Lung (tissue), 12 donors: Measurements from ENCODE around the gene ITGAV. TPM values are rescaled to one million over a fixed set of nuclear protein-coding genes. Genes with fewer than 3 reads are reported as not detected.

Source experiments
- ATAC-seq: fragments of 200-7000 bp; cut with Tn5 transposase; one replicate; pipeline ENCODE4 v1.9.1; 2020; ENCODE audit warnings: moderate number of reproducible peaks; ENCODE audit not compliant: insufficient read depth, low FRiP score
- DNase-seq, 3 donors: peaks; one replicate each; pipeline ENCODE4 v3.0.0-alpha.2; 2013 to 2017
- H3K27ac ChIP-seq, 2 donors: one replicate each; pipeline ENCODE4 v1.5.1; 2013; ENCODE audit warnings: mild to moderate bottlenecking in 2 of 2, moderate library complexity in 2 of 2, control low read depth in 1 of 2, inconsistent platforms in 1 of 2, low read depth in 1 of 2, low read length in 1 of 2
- H3K27me3 ChIP-seq, 3 donors: one replicate each; pipeline ENCODE4 v1.5.1; 2013; ENCODE audit warnings: low read length in 2 of 3; ENCODE audit not compliant: control insufficient read depth in 3 of 3, insufficient read depth in 3 of 3
- H3K36me3 ChIP-seq, 4 donors: one replicate each; pipeline ENCODE4 v1.5.1; 2013; ENCODE audit warnings: low read length in 4 of 4, mild to moderate bottlenecking in 1 of 4, moderate library complexity in 1 of 4; ENCODE audit not compliant: control insufficient read depth in 4 of 4, insufficient read depth in 4 of 4
- H3K4me1 ChIP-seq, 5 donors: one replicate each; pipeline ENCODE4 v1.5.1; 2013; ENCODE audit warnings: low read length in 5 of 5, mild to moderate bottlenecking in 2 of 5, moderate library complexity in 1 of 5; ENCODE audit not compliant: control insufficient read depth in 5 of 5, insufficient read depth in 5 of 5
- H3K4me3 ChIP-seq: one replicate; pipeline ENCODE4 v1.5.1; 2013; ENCODE audit warnings: mild to moderate bottlenecking, control low read depth, moderate library complexity
- H3K9ac ChIP-seq, 2 donors: one replicate each; pipeline ENCODE4 v1.5.1; 2013; ENCODE audit warnings: low read length in 2 of 2, control low read depth in 1 of 2; ENCODE audit not compliant: insufficient read depth in 1 of 2
- H3K9me3 ChIP-seq, 4 donors: one replicate each; pipeline ENCODE4 v1.5.1; 2013; ENCODE audit warnings: low read length in 3 of 4, mild to moderate bottlenecking in 1 of 4, moderate library complexity in 1 of 4; ENCODE audit not compliant: control insufficient read depth in 4 of 4, insufficient read depth in 3 of 4
- WGBS, 2 donors: extraction: QIAGEN DNeasy Blood & Tissue Kit; methylation state at CpG; one replicate each; pipeline ENCODE4 v1.1.7; 2013; 5-methylcytosine and 5-hydroxymethylcytosine counted together
- polyA plus RNA-seq, 2 donors: library from polyadenylated mRNA; stranded (reverse); fragments of 200-250 nt; gene quantifications; one replicate each; pipeline ENCODE4 v1.2.1, GENCODE V29; 2013
- total RNA-seq, 2 donors: library from RNA; depleted of rRNA in 1 of 2; stranded (reverse); fragments of >200 nt in 1 of 2; gene quantifications; one replicate each; pipeline ENCODE4 v1.2.1, GENCODE V29; 2014 to 2021
- TF ChIP-seq, protein P1 (sequence below): IDR thresholded peaks from 2 replicates; pipeline ENCODE4 v1.5.1; 2012; ENCODE audit warnings: mild to moderate bottlenecking; ENCODE audit errors: control extremely low read depth, extremely low read depth
- donor health status: control.
- donor health status: control.
- donor health status: Bipolar disorder and iron deficiency.
- donor health status: healthy.
- donor health status: DM: yes; HTN: yes; CAD: no.

The ITGAV gene
- total and polyA plus RNA-seq, 4 donors, result 10.1 to 91.8 (median 43.8) TPM

DNA sequence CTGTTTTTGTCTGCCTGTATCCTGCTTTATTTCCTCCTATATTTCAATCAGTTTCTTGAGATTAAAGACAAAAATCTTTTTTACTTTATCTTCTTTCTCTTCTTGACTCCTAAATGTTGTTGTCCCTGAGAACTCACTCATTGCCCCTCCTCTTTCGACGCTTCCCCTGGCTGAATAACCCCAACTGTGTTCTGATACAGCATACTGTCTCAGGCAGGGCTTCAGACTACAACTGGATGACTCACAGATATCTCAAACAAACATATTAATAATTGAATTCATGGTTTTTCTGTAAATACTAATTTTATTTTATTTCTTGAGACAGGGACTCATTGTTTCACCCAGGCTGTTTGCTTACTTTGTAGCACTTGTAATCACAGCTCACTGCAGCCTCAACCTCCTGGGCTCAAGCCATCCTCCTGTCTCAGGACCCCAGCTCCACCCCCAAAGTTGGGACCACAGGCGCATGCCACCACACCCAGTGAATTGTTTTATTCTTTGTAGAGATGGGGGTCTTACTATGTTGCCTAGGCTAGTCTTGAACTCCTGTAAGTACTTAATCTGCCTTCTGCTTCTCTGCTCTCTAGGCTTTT, 9.4 kb downstream of the ITGAV start:
- no peaks in the 10 kb centered on the region for H3K9me3 ChIP-seq
- H3K9ac ChIP-seq, result no peak overlapping the region
- no peak overlapping the region for H3K4me3 ChIP-seq
- H3K36me3 ChIP-seq, result peaks cover 0 to 3% (median 1%) of the 10 kb centered on the region in 4 donors
- TF ChIP-seq, protein P1, sequence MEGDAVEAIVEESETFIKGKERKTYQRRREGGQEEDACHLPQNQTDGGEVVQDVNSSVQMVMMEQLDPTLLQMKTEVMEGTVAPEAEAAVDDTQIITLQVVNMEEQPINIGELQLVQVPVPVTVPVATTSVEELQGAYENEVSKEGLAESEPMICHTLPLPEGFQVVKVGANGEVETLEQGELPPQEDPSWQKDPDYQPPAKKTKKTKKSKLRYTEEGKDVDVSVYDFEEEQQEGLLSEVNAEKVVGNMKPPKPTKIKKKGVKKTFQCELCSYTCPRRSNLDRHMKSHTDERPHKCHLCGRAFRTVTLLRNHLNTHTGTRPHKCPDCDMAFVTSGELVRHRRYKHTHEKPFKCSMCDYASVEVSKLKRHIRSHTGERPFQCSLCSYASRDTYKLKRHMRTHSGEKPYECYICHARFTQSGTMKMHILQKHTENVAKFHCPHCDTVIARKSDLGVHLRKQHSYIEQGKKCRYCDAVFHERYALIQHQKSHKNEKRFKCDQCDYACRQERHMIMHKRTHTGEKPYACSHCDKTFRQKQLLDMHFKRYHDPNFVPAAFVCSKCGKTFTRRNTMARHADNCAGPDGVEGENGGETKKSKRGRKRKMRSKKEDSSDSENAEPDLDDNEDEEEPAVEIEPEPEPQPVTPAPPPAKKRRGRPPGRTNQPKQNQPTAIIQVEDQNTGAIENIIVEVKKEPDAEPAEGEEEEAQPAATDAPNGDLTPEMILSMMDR, result no peak
- no peak overlapping the region for H3K27ac ChIP-seq
- ATAC-seq (no peak), DNase-seq (no peak)
- peaks cover 0 to 25% (median 4%) of the 10 kb centered on the region in 5 donors for H3K4me1 ChIP-seq
- no peaks in the 10 kb centered on the region for H3K27me3 ChIP-seq
- WGBS, 2 donors, result 82 to 94% methylated on average over 3 of the region's 3 CpGs

- no peak overlapping the region for H3K27ac ChIP-seq
- H3K36me3 ChIP-seq, result peaks cover 0 to 6% (median 2%) of the 10 kb centered on the region in 4 donors
- H3K4me1 ChIP-seq, result peaks cover 0 to 24% (median 0%) of the 10 kb centered on the region in 5 donors
- DNase-seq (no peak), ATAC-seq (no peak)
- H3K9ac ChIP-seq, result no peak overlapping the region
- WGBS, 2 donors, result 86 to 95% methylated on average over 1 of the region's 1 CpG
- H3K27me3 ChIP-seq, result no peaks in the 10 kb centered on the region
- H3K9me3 ChIP-seq, result no peaks in the 10 kb centered on the region
- H3K4me3 ChIP-seq, result no peak overlapping the region
- TF ChIP-seq, protein P1, result no peak
Measured at GRCh38 chr2:186603286-186603685, 13.4 kb downstream of the ITGAV start.

DNA sequence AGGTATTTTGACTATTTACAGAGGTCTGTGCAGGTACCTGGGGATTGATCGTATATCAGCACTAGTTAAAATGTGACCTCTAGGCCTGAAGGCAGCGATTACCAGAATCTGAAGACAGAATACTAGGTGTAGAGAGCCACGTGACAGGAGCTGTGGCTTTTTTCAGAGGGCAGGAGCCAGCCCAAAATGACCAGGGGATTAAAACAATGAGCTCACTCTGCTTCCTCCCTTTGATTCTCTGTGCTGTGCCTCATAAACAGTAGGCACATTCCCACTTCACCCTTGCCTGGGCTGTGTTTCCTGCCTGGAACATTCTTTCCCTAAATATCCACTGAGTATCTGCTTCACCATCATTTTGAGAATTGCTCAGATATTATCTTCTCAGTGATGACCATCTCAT, 15.2 kb downstream of the ITGAV start:
- H3K4me3 ChIP-seq, result no peak overlapping the region
- TF ChIP-seq, protein P1, result no peak
- no peak overlapping the region for H3K9ac ChIP-seq
- ATAC-seq (no peak), DNase-seq (peak in 1 of 3 donors; percentile 14)
- 66 to 87% methylated on average over 3 of the region's 3 CpGs for WGBS, 2 donors
- H3K36me3 ChIP-seq, result peaks cover 0 to 6% (median 2%) of the 10 kb centered on the region in 4 donors
- H3K9me3 ChIP-seq, result no peaks in the 10 kb centered on the region
- H3K27me3 ChIP-seq, result no peaks in the 10 kb centered on the region
- peaks cover 0 to 9% (median 0%) of the 10 kb centered on the region in 5 donors for H3K4me1 ChIP-seq
- H3K27ac ChIP-seq, result peak overlapping the region; percentile 67 to 79
